A549 (cell line): ENCODE measurements around the gene FBXO31. TPM values are rescaled to one million over a fixed set of nuclear protein-coding genes. Genes with fewer than 3 reads are reported as not detected.

Experiments used
- ATAC-seq, 2 experiments: fragments of 200-7000 bp in 1 of 2; fragments of >200 bp in 1 of 2; cut with Nextera tagmentation in 1 of 2; cut with Tn5 transposase in 1 of 2; 3 replicates each; pipeline versions ENCODE4 v1.8.0 to v1.9.1; 2018 to 2020; ENCODE audit warnings: mild to moderate bottlenecking in 1 of 2, moderate library complexity in 1 of 2
- CTCF ChIA-PET: fragments of 300-600 bp; sonication (Branson Sonifier 250); formaldehyde crosslinking; extraction: SDS; loops from one replicate; lab custom pipeline; 2021; ENCODE audit warnings: antibody characterized with exemption, inconsistent platforms; lab: Yijun Ruan, JAX
- POLR2A ChIA-PET: fragments of 350-600 bp; formaldehyde crosslinking; extraction: SDS; loops from one replicate; lab custom pipeline; 2021; ENCODE audit warnings: antibody characterized with exemption, inconsistent platforms; lab: Yijun Ruan, JAX
- DNase-seq, 2 experiments: peaks; one replicate each; pipeline versions ENCODE4 v3.0.0 to v3.0.0-alpha.2; 2011 to 2016; ENCODE audit warnings: low read depth in 1 of 2, low spot score in 1 of 2
- FAIRE-seq: peaks from 2 replicates; lab custom pipeline; 2011; peaks lifted over from hg19 to GRCh38; lab: Jason Lieb, UNC
- H3K27ac ChIP-seq, 2 experiments: fragments of >200 bp; sonication (Bioruptor Twin); formaldehyde crosslinking; 3 replicates each; pipeline ENCODE4 v1.5.1; 2016 to 2017
- H3K4me1 ChIP-seq: fragments of >200 bp; sonication (Bioruptor Twin); formaldehyde crosslinking; 3 replicates; pipeline ENCODE4 v1.6.1; 2016
- H3K4me2 ChIP-seq: fragments of >200 bp; sonication (Bioruptor Twin); formaldehyde crosslinking; 3 replicates; pipeline ENCODE4 v1.6.1; 2016
- H3K4me3 ChIP-seq: fragments of >200 bp; sonication (Bioruptor Twin); formaldehyde crosslinking; 3 replicates; pipeline ENCODE4 v1.5.1; 2016
- H3K9me3 ChIP-seq: fragments of >200 bp; sonication (Bioruptor Twin); formaldehyde crosslinking; 3 replicates; pipeline ENCODE4 v1.6.1; 2016
- CBX8 ChIP-seq: fragments of 200-600 bp; sonication (generic); IDR thresholded peaks from 2 replicates; pipeline ENCODE4 v1.6.1; 2016
- CEBPB ChIP-seq, 2 experiments: fragments of >200 bp in 1 of 2; sonication (Bioruptor Twin) in 1 of 2; formaldehyde crosslinking in 1 of 2; IDR thresholded peaks; 2 replicates each; pipeline ENCODE4 v1.6.1; 2012 to 2016
- CHD4 ChIP-seq: fragments of 200-600 bp; sonication (generic); IDR thresholded peaks from 2 replicates; pipeline ENCODE4 v1.6.1; 2016; ENCODE audit warnings: antibody characterized with exemption, mild to moderate bottlenecking, borderline replicate concordance
- EP300 ChIP-seq, 2 experiments: fragments of >200 bp; sonication (Bioruptor Twin); formaldehyde crosslinking; IDR thresholded peaks; 2 replicates in 1 of 2; 3 replicates in 1 of 2; pipeline ENCODE4 v1.6.1; 2016 to 2017
- ESRRA ChIP-seq: fragments of 150-350 bp; IDR thresholded peaks from 2 replicates; pipeline ENCODE4 v1.6.1; 2014; ENCODE audit warnings: mild to moderate bottlenecking, low read length, borderline replicate concordance
- FOXS1 ChIP-seq: fragments of 250-450 bp; sonication (Bioruptor Pico); IDR thresholded peaks from 2 replicates; pipeline ENCODE4 v1.5.0; 2020; ENCODE audit warnings: mild to moderate bottlenecking, moderate library complexity
- GATA3 ChIP-seq: IDR thresholded peaks from 2 replicates; pipeline ENCODE4 v1.6.1; 2012; ENCODE audit warnings: borderline replicate concordance
- HDAC2 ChIP-seq: fragments of 200-600 bp; sonication (generic); IDR thresholded peaks from 2 replicates; pipeline ENCODE4 v1.6.1; 2016
- HEYL ChIP-seq: fragments of 250-450 bp; sonication (Bioruptor Pico); IDR thresholded peaks from 2 replicates; pipeline ENCODE4 v1.8.0; 2021; ENCODE audit warnings: mild to moderate bottlenecking, moderate library complexity
- KDM5A ChIP-seq: fragments of 200-600 bp; sonication (generic); IDR thresholded peaks from 2 replicates; pipeline ENCODE4 v1.6.1; 2016; ENCODE audit warnings: antibody characterized with exemption, mild to moderate bottlenecking
- MAZ ChIP-seq: fragments of 150-350 bp; IDR thresholded peaks from 2 replicates; pipeline ENCODE4 v1.6.1; 2014; ENCODE audit warnings: antibody characterized with exemption, low read depth, low read length, borderline replicate concordance
- POLR2A ChIP-seq: IDR thresholded peaks from 2 replicates; pipeline ENCODE4 v1.6.1; 2012; ENCODE audit warnings: mild to moderate bottlenecking, low read length
- POLR2AphosphoS2 ChIP-seq: conservative IDR thresholded peaks from 2 replicates; pipeline ENCODE4 v1.6.1; 2012; ENCODE audit warnings: low read length, improper control_type of control experiment, inconsistent platforms
- RARB ChIP-seq: fragments of 250-450 bp; sonication (Bioruptor Pico); IDR thresholded peaks from 2 replicates; pipeline ENCODE4 v1.8.0; 2021; ENCODE audit warnings: mild to moderate bottlenecking, moderate library complexity
- SMC3 ChIP-seq: fragments of >200 bp; sonication (Bioruptor Twin); formaldehyde crosslinking; IDR thresholded peaks from 3 replicates; pipeline ENCODE4 v1.6.1; 2018; ENCODE audit warnings: inconsistent platforms
- TFCP2L1 ChIP-seq: fragments of 250-450 bp; sonication (Bioruptor Pico); IDR thresholded peaks from 2 replicates; pipeline ENCODE4 v1.5.0; 2021; ENCODE audit warnings: mild to moderate bottlenecking
- ZC3H11A ChIP-seq: fragments of 450-650 bp; IDR thresholded peaks from 2 replicates; pipeline ENCODE4 v1.6.1; 2014; ENCODE audit warnings: antibody characterized with exemption, mild to moderate bottlenecking
- WGBS: methylation state at CpG from one replicate; pipeline ENCODE4 v1.1.6; 2017; ENCODE audit errors: missing lambda C conversion rate; 5-methylcytosine and 5-hydroxymethylcytosine counted together
- polyA plus RNA-seq, 4 experiments: library from polyadenylated mRNA; depleted of rRNA in 3 of 4; stranded (reverse); fragments of >200 nt; fragmentation: RNase III in 1 of 4; extraction: RNeasy Plus Mini Kit Qiagen cat#74134 plus additional on column Dnase treatment in 1 of 4; gene quantifications; 2 replicates in 3 of 4; 3 replicates in 1 of 4; pipeline ENCODE4 v1.2.3, GENCODE V29; 2011 to 2017
- TF ChIP-seq, protein P1 (sequence below): fragments of 250-450 bp; sonication (Bioruptor Pico); IDR thresholded peaks from 2 replicates; pipeline ENCODE4 v1.5.0; 2021; ENCODE audit warnings: mild to moderate bottlenecking, moderate library complexity, borderline replicate concordance
- TF ChIP-seq, protein P2 (sequence below): fragments of >200 bp; sonication (Bioruptor Twin); formaldehyde crosslinking; IDR thresholded peaks from 3 replicates; pipeline ENCODE4 v1.6.1; 2016
- TF ChIP-seq, protein P3 (sequence below): fragments of 250-450 bp; sonication (Bioruptor Pico); IDR thresholded peaks from 2 replicates; pipeline ENCODE4 v1.5.0; 2020; ENCODE audit warnings: low read depth, mild to moderate bottlenecking, moderate library complexity

FBXO31 gene
- polyA plus RNA-seq, 2 of the 4 experiments (the other 2 are of a cell fraction) = 10.5 to 11.1 TPM

DNA sequence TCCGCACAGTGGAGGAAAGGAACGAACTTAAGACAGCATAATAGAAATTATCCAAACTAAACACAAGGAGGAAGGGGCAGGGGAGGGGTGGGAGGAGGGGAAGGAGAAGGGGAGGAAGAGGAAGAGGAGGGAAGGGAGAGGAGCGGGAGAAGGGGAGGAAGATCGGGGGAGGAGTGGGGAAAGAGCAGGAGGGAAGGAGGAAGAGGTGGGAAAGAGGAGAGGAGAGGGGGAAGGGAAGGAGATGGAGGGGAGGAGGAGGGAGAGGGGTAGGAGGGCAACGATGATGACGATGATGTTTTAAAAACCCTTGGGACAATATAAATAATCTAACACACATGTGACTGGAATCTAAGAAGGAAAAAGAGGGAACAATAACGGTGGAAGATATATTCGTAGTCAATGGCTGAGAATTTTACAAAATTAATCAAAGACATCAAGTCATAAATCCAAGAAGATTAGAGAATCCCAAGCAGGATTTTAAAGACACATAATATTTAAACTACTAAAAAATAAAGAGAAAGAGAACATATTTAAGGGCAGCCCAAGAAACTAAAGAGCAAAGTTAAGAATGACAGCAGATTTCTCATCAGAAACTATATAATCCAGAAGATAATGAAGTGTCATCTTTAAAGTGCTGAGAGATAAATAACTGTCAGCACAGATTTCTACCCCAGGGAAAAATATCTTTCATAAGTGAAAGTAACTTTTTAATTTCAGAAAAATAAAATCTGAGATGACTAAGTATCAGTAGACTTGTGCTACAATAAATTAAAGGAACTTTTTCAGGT, 96.5 kb downstream of the FBXO31 start:
- Histone ChIP-seq H3K27ac (no peak overlapping the region), H3K4me3 (no peak overlapping the region), H3K4me2 (no peak overlapping the region), H3K9me3 (peaks cover 22% of the 10 kb centered on the region; the same call in 2 of the 3 replicates), H3K4me1 (no peaks in the 10 kb centered on the region)
- TF ChIP-seq ZC3H11A (no peak), RARB (CRISPR knock-in tag) (no peak), HEYL (CRISPR knock-in tag) (no peak), CHD4 (no peak), GATA3 (no peak), CBX8 (no peak)
- TF ChIP-seq, protein P1, sequence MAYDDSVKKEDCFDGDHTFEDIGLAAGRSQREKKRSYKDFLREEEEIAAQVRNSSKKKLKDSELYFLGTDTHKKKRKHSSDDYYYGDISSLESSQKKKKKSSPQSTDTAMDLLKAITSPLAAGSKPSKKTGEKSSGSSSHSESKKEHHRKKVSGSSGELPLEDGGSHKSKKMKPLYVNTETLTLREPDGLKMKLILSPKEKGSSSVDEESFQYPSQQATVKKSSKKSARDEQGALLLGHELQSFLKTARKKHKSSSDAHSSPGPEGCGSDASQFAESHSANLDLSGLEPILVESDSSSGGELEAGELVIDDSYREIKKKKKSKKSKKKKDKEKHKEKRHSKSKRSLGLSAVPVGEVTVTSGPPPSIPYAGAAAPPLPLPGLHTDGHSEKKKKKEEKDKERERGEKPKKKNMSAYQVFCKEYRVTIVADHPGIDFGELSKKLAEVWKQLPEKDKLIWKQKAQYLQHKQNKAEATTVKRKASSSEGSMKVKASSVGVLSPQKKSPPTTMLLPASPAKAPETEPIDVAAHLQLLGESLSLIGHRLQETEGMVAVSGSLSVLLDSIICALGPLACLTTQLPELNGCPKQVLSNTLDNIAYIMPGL (CRISPR knock-in tag) = no peak
- ChIA-PET POLR2A (no interaction called here), CTCF (interaction anchor here (0.8 to 3.6 kb wide), 5 partner anchors 9 to 723 kb away, joined by 3 to 21 read pairs (median 8); no protein-coding TSS in a partner anchor)
- no peak for FAIRE-seq
- no peak for ATAC-seq
- DNase-seq = no peak
- WGBS = 67% methylated on average over 7 of the region's 8 CpGs

DNA sequence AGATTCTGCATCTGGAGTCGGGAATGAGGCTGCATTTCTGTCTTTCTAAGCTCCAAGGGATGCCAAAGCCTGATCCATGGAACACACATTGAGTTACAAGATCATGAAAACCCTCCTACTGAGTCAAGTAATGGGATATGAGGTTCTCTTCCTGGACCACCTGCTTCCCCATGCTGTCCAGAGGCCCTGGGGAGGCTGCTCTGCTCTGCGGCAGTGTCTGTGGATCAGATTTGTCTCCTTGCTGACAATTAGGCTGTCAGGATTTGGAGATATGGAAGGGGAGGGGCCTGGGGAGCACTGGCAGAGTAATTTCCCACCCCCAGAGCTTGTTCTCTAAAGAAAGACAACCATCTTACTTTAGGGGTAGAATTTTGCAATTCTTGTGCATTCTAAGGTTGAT, 99.4 kb downstream of the FBXO31 start:
- no peak for FAIRE-seq
- H3K27ac ChIP-seq = no peak overlapping the region
- 52% methylated on average over 2 of the region's 2 CpGs for WGBS
- no peak overlapping the region for H3K4me3 ChIP-seq
- CTCF ChIA-PET = interaction anchor here (2.5 to 3.2 kb wide), 2 partner anchors 81 to 221 kb away, joined by 9 to 19 read pairs; no protein-coding TSS in a partner anchor
- H3K9me3 ChIP-seq = peaks cover 16% of the 10 kb centered on the region; the same call in 2 of the 3 replicates
- H3K4me1 ChIP-seq = 0 out of 3 replicates have a peak, but pooled peaks cover under 1% of the 10 kb centered on the region
- POLR2A ChIA-PET = no interaction called here
- H3K4me2 ChIP-seq = no peak overlapping the region
- TF ChIP-seq GATA3 = no peak
- TF ChIP-seq RARB (CRISPR knock-in tag) = no peak
- TF ChIP-seq, protein P2, sequence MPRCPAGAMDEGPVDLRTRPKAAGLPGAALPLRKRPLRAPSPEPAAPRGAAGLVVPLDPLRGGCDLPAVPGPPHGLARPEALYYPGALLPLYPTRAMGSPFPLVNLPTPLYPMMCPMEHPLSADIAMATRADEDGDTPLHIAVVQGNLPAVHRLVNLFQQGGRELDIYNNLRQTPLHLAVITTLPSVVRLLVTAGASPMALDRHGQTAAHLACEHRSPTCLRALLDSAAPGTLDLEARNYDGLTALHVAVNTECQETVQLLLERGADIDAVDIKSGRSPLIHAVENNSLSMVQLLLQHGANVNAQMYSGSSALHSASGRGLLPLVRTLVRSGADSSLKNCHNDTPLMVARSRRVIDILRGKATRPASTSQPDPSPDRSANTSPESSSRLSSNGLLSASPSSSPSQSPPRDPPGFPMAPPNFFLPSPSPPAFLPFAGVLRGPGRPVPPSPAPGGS = no peak
- TF ChIP-seq, protein P3, sequence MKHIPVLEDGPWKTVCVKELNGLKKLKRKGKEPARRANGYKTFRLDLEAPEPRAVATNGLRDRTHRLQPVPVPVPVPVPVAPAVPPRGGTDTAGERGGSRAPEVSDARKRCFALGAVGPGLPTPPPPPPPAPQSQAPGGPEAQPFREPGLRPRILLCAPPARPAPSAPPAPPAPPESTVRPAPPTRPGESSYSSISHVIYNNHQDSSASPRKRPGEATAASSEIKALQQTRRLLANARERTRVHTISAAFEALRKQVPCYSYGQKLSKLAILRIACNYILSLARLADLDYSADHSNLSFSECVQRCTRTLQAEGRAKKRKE (CRISPR knock-in tag) = no peak
- TF ChIP-seq MAZ = no peak
- TF ChIP-seq FOXS1 (CRISPR knock-in tag) = no peak
- TF ChIP-seq TFCP2L1 (CRISPR knock-in tag) = no peak
- TF ChIP-seq HDAC2 = no peak
- TF ChIP-seq SMC3 = no peak
- TF ChIP-seq POLR2AphosphoS2 = no peak
- TF ChIP-seq ESRRA = no peak
- TF ChIP-seq CEBPB (IDR thresholded peaks at IDR 0.05) = no peak
- TF ChIP-seq KDM5A = no peak
- no peak for TF ChIP-seq EP300 (IDR thresholded peaks at IDR 0.05)
- TF ChIP-seq POLR2A = no peak
- TF ChIP-seq, all 56 proteins: peak for 0
- no peak for ATAC-seq
- no peak for DNase-seq
